Fibroblast of pulmonary artery (primary cell): ENCODE data around the gene PHACTR3.

Source experiments
- DNase-seq: peaks from one replicate; pipeline ENCODE4 v3.0.0-alpha.2; 2010; ENCODE audit warnings: low read depth
- H3K4me3 ChIP-seq: replicated peaks from 2 replicates; pipeline ENCODE4 v1.5.1; 2011; ENCODE audit warnings: low read depth, mild to moderate bottlenecking, control low read depth, low read length, moderate library complexity
- CTCF ChIP-seq: IDR thresholded peaks from 2 replicates; pipeline ENCODE4 v1.5.1; 2011; ENCODE audit warnings: mild to moderate bottlenecking, control low read depth, low read length, inconsistent platforms; ENCODE audit errors: missing control alignments

PHACTR3 gene

GRCh38 chr20:59585714-59586409 is 18.5 kb upstream of the PHACTR3 start:
- no peak for TF ChIP-seq CTCF
- DNase-seq, result no peak
- no peak overlapping the region for H3K4me3 ChIP-seq

GRCh38 chr20:59586613-59587012 is 17.7 kb upstream of the PHACTR3 start:
- TF ChIP-seq CTCF, result no peak
- no peak overlapping the region for H3K4me3 ChIP-seq
- no peak for DNase-seq

- TF ChIP-seq CTCF, result no peak
- H3K4me3 ChIP-seq, result no peak overlapping the region
- DNase-seq, result no peak
These were observed 16.8 kb upstream of the PHACTR3 start for GRCh38 chr20:59587570-59587969.

GRCh38 chr20:59588236-59588855 is 16.0 kb upstream of the PHACTR3 start:
- no peak overlapping the region for H3K4me3 ChIP-seq
- TF ChIP-seq CTCF, result no peak
- DNase-seq, result no peak

- no peak overlapping the region for H3K4me3 ChIP-seq
- no peak for DNase-seq
- no peak for TF ChIP-seq CTCF
These were observed 15.2 kb upstream of the PHACTR3 start for GRCh38 chr20:59589086-59589684.

GRCh38 chr20:59591061-59591460 is 13.3 kb upstream of the PHACTR3 start:
- TF ChIP-seq CTCF, result no peak
- H3K4me3 ChIP-seq, result no peak overlapping the region
- no peak for DNase-seq
